ENCODE measurements around the gene HOXB8.

Gene HOXB8

DNA sequence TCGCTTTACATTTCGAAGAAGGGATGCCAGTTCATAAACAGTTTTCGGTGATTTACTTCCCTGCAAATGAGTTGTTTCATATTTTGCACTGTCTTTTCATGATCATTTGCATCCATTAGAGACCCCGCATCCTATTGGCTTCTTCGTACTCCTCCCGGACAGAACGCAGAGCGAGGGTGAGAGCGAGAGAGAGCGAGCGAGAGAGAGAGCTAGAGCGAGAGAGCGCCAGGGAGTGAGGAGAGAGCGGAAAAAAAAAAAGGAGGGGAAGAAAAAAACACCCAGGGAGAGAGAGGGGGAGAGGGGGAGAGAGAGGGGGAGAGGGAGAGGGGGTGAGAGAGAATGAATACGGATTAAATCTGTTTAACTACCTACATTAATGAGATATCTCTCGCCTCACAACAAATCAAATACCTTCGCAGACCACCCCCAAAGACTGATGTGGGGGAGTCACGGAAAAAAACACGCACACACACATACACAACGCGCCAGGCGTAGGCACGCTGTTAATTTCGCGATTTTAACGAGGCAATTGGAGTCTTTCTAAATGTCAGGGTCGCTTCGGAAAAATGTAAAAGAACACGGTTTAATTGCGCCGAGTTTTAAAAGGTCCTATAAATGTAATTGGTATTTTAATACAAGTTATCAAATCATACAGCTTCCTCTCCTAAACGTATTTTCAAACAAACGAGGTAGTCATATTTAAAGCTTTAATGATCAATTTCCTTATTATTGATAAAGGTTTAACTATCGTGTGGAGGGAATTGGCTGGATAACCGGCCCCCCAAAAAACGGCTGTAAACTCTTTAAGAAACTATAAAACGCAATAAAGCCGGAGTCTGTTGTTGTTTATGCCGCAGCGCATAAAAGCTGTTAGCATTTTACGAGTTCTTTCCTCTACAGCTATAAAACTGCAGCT lies at the start of gene HOXB8:
Gene HOXB8, minus strand, starts transcription at position 246 of the 916 bp plus-strand sequence. CDS start 588 bp downstream, outside the sequence.
- no peak for DNase-seq (ENCODE audit: low spot score)

DNA sequence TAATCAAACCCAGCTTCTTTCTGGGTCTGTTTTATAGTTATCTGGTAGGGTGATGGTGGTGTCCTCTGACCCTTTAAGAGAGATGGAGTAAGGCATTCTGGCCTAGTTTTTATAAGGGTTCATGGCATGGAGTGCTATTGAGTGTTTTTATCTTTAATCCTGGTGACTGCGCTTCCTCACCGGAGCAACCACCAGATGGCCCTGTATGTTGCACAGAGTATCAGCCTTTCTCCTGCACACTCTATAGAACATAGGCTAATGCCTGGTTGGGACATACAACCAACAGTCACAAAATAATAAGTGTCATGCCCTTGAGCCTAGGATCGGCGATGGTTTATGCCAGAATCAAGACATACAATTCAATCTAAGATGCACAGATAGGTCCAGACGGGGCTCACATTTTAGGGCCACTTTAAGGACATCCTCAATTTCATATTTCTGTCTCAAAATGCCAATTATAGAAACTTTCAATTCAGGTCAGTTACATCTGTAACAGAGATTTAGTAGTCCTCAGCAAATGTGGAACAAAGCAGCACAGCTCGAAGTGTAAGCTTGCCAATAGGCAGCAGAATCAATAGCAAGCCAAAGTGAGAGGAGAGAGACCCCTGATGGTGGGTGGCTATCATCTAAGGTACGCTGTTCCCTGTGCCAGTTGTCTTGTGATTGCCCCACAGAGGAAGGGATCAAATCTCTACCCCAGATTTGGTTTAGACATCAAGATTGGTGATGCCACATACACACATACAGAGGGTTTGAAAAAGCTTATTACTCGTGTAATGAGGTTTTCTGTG lies 48.2 kb upstream of the HOXB8 start:
- no peak for DNase-seq (ENCODE audit: low spot score)

DNA sequence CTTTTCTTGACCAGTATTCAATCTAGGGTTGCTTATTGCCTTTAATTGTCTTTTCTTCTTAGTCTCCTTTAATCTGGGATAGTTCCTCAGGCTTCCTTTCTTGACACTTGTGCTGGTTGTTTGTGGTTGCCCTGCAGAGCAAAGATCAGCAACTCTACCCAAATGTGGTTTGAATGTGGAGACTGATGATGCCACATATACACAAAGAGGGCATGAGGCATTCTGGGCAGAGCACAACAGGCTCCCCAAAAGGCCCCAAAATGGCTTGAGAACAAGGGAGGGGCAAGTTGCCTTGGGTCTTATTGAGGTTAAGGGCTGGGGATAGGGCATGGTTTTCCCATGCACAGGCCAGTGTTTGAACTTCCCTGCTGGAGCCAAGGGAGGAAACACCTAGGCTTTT lies 40.8 kb upstream of the HOXB8 start:
- no peak for DNase-seq (ENCODE audit: low spot score)

DNA sequence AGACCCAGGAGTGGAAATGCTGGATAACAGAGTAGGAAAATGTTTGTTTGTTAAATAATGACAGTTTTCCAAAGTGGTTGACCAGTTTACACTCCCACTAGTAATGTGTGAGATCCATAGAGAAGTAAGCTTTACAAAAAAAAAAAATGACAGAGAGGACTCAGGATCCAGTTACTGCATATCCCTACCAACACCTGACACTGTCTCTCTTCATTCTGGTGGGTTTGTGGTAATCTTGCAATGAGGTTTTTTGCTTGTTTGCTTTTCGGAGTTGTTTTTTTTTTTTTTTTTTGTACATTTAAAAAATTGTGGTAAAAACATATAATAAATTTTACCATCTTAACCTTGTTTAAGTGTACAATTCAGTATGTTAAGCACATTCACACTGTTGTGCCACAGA lies 34.6 kb upstream of the HOXB8 start:
- DNase-seq (ENCODE audit: low spot score), result no peak

DNA sequence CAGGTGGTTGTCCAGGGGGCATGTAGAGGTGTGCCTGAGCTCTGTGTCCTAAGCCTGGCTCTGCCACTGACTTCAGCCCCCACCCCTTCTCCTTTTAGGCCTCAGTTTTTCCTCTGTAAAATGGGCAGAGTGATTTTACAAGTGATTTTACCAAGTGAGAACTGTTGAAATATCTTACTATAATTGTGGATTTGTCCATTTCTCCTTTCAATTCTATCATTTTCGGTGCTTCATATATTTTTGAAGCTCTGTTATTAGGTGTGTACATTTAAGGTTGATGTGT lies 32.8 kb upstream of the HOXB8 start:
- no peak for DNase-seq (ENCODE audit: low spot score)

DNA sequence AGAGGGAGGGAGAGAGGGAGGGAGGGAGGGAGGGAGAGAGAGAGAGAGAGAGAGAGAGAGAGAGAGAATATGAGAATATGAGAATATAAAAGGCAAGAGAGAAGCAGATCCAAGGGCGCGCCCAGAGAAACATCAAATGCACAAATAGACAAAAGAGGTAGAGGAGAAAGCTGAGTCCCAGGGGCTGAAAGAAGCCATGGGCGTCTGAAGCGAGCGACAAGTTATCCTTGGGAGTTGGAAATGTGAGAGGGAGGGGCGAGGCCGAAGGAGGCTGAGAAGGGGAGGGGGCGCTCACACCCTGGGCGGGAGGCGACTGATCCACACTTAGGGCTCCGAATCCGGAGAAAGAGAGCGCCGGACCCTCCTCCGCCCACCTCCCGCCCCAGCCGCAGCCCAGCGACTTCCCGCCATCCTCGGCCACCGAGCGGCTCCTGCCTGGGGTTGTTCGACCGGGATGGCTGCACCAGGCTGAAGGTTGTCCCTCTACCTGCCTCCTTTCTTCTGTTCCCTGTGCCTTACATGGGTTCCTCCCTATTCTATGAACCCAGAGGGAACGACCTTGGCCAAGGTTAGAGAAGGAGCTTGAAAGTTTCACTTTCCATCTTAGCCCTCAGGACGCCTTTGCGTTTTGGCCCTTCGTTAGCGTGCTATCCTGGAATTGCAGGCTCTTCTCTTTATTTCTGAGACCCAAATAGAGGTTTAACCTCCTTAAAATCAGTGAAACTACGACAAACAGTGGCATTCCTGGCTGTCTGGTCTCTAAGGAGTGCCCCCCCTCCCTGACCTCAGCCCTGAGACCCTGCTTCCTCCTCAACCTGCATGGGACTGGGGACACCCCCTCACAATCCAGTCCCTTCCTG lies 32.2 kb upstream of the HOXB8 start:
- peak; percentile 31 for DNase-seq (ENCODE audit: low spot score)

DNA sequence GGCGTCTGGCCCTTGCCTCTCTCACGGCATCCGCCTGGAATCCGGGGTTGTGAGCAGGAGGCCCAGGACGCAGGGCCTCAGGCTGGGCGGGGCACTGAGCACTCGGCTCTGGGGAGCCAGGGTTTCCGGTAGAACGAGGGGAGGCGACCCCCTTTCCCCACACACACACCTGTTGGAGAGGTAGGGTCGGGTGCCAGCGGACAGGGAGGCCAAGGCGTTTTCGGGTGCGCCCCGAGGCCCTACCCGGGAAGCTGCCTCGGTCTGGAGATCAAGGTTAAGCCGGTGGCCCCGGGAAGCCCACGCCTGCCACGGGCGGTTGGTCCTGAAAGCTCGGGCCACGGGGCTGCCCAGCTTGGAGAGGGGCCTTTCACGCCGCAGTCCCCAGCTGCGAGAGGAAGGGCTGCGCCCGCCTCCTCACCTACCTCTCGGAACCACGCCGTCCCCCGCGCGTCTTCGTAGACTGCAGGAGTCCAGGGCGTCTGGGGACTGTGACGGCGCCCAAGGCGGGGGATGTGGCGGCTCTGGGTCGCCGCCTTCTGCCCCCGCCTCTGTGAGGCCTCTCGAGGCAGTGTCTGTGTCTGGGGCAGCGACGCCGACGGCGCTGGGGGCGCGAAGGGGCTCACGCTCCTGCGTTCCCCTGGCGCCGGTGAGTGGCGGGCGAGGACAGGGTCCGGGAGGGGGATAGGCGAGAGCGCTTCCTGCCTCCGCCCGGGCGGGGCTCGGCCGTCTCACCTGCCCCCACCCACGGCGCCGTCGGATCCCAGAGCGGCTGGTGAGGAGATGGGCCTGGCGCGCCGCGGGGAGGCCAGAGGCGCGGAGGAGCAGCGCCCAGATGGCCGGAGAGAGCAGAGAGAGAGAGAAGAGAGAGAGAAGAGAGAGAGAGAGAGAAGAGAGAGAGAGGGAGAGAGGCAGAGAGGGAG lies 31.4 kb upstream of the HOXB8 start:
- DNase-seq (ENCODE audit: low spot score), result peak; percentile 18

DNA sequence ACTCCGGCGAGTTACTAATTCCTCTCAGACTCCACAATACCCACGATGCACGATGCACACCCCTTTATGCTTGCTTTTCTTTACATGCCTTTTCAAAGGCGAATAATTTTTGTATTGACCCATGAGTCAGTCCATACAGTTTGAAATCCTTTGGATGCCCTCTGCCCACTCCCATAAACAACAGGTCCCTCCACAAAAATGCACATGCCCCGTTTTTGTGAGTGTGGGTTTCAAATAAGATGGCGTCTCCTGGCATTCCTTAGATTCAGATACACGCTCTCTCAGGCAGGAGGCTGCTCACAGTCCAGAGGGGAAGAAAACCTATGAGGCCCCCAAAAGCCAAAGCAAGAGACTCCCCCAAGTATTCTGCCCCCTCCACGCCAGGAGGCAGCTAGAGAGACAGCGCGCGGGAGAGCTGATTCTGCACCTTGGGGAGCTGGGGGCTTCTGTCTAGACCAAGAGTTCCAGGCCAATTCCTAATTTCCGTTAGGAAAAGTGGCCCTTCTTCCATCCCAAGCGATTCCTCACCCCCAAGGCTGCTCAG lies 30.6 kb upstream of the HOXB8 start:
- DNase-seq (ENCODE audit: low spot score), result peak; percentile 6

DNA sequence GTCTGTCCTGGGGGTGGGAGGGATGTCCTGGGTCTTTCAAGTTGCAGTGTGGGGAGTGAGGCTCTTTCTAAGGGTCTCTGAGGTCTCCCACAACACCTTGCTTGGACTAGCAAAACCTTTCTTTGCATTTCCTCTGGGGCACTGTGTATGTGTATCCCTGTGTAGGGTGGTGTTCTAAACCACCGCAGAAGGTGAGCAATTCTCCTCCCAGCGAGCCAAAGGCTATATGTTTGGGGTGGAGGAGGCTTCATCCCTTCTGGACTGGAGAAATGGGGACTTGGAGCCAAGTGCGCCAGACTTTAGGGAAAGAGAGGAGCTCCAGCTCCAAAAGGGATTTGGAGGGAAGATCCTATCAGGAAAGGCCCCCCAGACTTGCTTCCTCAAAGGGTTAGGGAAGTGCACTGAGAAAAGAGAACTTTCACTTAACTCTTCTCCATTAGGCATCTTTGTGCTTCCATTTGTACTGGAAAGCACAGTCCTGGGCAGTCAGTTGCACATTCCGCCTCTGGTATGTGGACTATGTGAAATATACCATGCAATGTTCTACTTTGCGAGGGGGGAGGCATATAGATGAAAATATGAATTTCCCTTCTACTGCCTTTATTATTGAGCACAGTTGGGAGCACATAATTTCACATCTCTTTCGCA lies 29.9 kb upstream of the HOXB8 start:
- peak; percentile 9 for DNase-seq (ENCODE audit: low spot score)

DNA sequence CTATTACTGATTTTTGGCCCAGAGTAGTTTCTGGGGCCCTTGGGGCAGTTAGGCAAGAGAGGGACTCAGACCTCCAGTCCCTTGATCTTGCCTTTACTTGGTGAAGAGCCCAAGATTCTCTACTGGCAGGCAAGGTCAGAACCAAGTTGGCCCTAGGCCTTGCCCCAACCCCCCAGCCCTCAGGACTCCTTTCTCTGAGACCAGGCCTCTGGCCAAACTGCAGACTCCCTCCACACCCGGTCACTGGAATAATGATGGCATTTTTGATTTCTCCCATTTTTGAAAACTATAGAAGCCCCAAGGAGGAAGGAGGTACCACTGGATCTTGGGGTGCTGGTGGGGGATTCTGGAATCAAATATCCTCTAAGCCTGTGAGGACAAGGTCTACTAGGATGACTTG lies 29.1 kb upstream of the HOXB8 start:
- DNase-seq (ENCODE audit: low spot score), result no peak

DNA sequence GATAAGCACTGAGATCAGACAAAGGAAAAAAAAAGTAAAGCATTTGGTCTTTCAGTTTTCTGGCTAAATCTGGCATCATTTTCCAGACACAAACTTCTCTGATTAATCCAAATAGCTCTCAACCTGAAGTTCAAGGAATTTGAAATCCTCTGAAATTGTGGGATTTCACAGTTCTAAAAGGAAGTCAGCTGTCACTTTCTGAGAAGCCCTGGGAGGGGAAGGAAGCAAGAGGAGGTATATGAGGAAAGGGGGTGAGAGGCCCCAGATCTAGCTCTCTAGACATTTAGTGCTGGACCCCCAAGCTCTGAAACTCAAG lies 28.6 kb upstream of the HOXB8 start:
- no peak for DNase-seq (ENCODE audit: low spot score)

DNA sequence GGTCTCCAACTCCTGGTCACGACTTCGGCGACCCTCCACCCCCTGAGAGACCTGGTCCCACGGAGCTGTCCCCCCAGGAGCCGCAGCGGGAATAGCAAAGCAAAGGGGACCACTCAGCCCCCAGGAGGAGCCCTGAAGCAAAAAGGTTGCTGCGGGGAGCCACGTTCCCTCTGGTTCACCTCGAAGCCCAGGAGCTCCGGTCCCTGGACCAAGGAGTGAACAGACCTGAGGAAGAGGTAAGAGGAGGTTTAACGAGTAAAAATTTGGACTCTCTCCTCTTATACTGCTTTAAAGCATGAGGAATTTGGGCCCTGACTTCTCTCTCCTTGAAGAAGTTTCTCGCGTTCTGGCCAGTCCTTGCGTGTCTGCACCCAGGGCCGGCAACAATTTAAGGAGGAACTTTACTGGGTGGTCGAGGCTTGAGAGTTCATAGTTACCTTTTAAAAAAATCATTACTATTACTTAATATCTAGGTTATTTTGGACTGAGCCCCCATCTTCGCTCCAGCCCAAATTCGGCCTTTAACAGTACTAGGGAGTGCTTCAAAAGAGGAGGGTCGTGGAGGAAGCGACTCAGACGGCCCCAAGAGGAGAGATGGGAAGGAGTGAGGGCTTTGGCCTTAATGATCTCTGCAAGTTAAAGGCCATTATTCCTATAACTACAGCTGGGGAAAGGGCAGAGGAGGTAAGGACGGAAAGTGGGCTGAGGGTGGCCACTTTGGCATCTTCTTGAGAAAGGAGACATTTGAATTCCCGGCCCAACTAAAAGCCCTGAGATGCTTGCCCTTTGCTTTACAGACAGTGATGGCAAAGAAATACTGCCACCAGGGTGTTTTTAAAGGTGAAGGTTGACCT lies 28.0 kb upstream of the HOXB8 start:
- peak; percentile 4 for DNase-seq (ENCODE audit: low spot score)

DNA sequence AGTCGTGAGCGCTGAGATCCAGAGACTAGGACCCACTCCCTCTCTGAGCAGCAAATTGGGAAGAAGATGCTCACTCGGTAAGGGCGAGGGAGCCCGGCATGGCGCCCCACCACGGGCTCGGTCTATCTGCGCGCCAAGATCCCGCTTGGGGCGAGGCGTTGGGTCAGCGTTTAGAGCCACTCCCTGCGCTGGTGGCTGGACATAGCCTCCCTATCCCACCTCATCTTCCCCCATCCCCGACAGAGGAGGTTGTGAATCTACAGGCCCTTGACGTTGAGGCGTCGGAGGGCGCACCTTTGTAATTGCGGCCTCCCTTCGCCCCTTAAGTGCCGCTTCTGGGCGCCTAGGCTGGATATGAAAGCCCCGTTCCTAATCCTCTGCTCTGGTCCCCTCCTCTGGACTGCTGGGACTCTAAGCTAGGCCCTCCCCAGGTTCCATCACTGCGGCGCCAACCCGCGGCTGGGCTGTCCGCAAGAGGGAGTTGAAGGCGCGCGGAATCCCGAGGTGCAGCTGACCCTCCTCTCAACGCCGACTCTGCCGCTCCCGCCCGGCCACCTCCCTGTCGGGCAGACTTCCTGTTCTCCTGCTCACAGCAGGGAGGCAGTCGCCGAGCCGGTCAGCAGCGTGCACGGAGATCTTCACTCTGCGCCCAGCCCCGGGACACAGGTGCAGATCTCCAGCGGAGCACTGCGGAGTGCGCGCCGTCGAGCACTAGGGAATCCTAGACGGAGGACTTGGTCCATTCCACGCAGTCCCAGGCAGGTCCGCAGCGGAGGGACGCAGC lies 27.2 kb upstream of the HOXB8 start:
- peak; percentile 7 for DNase-seq (ENCODE audit: low spot score)

DNA sequence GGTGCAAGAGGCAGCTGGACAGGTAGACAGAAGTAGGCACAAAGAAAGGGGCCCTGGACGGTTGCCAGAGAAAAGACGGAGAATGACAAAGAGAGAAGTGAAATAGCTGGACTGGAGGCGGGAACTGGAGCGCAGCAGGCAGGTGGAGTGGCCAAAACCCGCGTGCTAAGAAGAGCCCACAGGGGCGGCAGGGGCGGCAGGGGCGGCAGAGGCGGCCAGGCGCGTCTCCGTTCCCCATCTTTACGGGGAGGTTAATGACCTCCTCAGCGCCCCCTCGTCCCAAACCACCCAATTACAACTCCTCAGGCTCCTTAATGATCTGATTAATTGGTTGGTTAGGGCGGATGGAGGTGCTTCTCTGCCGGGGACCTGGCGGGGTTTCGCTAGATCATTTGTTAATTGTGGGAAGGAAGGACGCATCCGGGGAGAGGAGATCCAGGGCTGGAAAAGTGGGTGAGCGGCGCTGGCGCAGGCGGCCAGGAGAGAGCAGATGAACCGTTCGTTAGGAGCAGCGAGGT lies 26.5 kb upstream of the HOXB8 start:
- peak; percentile 2 for DNase-seq (ENCODE audit: low spot score)

DNA sequence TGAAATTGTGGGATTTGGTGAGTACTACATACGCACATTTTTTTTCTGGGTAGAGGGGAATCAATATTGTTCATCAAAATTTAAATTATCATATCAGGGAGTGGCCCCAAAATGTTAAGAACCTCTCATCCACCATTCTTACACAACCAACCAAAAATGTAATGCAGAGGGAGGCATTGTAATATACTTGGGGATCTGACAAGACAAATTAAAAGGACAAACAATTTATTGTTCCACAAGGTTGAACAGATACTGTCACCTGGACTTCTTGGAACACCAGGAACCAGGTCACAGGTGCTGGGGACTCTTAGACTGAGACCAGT lies 25.7 kb upstream of the HOXB8 start:
- DNase-seq (ENCODE audit: low spot score), result no peak

DNA sequence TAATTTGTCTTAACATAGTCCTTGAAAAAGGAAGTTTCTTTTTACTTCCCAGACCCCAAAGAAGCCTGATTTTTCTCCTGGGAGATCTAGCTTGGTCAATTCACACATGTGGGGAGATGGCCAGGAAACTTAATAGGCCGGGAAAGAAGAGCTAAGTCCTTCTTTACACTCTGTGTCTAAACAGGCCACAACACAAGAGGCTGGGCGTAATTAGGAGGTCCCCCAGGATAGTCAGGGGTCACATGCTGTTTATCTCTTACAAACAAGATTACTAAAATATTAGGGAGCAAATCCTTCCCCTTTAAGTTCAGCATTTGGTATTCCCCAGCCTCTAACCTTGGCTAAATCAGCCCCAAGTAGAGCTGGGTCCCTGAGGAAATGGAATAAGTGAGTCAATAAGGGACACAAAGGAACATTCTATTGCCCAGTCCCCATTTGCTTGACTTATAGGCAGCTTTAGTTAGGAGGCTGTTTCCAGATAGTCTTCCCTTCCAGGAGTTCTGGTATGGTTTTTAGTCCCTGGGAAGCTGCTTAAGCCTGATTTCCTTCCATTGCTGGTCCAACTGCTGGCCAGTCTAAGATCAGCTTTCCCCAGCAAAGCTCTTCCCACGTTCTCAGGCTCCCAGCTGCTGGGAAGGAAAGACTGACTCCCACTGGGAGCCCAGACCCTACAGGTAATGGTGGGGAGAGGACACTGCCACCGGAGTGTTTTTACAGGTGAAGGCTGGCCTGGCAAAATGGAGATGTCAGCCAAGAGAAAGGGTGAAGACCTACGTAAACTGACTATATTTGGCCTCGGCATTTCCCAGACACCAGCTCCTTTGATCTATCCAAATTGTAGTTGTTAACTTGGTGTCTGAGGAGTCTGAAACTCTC lies 25.1 kb upstream of the HOXB8 start:
- DNase-seq (ENCODE audit: low spot score), result no peak

DNA sequence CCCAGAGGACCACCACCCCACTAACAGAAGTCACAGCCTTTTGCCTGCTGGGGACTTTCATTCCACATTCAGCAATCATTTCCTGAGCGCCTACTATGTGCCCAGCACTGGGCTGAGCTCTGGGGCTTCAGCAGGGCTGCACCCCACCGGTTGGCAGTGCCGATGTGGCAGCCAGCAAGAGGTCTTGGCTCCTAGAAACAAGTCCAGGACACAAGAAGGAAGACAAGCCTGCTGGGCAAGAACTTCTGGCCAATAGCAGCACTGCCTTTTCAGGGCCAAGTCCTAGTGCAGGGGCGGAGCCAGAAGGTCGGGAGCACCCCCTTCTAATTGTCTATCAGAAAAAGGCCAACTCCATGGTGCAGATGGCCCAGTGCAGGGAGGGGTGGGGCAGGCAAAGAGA lies 24.0 kb upstream of the HOXB8 start:
- no peak for DNase-seq (ENCODE audit: low spot score)
